Thyroid gland (tissue), 4 donors: Measurements from ENCODE around the gene FGF7.

Experiments used
- POLR2A ChIP-seq, 2 donors: fragments of 450-650 bp; IDR thresholded peaks; one replicate each; pipeline ENCODE4 v1.6.1; 2017; ENCODE audit warnings: antibody characterized with exemption in 2 of 2, mild to moderate bottlenecking in 2 of 2, moderate library complexity in 1 of 2
- TF ChIP-seq, protein P1 (sequence below), 6 experiments: fragments of 200-600 bp in 3 of 6; fragments of 450-650 bp in 3 of 6; sonication (generic) in 3 of 6; IDR thresholded peaks; one replicate each; pipeline ENCODE4 v1.5.1; 2016 to 2019; ENCODE audit warnings: antibody characterized with exemption in 6 of 6, mild to moderate bottlenecking in 2 of 6, inconsistent platforms in 1 of 6, moderate library complexity in 1 of 6

DNA sequence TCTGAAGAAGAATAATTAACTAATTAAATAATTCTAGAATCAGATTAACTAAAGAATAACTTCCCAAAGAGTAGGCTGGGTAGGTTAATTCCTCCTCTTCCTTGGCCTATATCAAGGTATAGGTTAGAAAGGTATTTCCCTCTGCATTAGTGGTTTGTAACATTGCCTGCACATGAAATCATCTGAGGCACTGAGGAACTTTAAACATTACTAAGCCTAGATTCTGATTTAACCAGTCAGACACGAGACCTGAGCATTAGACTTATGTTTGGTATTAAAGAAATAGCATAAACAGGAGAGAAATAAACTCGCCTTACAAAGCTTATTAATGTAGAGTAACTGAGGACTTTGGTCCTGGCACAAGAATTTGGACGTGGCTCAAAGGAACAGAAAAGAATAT lies 84.2 kb downstream of the FGF7 start:
- TF ChIP-seq POLR2A (IDR thresholded peaks at IDR 0.05) = no peak
- TF ChIP-seq, protein P1, sequence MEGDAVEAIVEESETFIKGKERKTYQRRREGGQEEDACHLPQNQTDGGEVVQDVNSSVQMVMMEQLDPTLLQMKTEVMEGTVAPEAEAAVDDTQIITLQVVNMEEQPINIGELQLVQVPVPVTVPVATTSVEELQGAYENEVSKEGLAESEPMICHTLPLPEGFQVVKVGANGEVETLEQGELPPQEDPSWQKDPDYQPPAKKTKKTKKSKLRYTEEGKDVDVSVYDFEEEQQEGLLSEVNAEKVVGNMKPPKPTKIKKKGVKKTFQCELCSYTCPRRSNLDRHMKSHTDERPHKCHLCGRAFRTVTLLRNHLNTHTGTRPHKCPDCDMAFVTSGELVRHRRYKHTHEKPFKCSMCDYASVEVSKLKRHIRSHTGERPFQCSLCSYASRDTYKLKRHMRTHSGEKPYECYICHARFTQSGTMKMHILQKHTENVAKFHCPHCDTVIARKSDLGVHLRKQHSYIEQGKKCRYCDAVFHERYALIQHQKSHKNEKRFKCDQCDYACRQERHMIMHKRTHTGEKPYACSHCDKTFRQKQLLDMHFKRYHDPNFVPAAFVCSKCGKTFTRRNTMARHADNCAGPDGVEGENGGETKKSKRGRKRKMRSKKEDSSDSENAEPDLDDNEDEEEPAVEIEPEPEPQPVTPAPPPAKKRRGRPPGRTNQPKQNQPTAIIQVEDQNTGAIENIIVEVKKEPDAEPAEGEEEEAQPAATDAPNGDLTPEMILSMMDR (IDR thresholded peaks at IDR 0.05) = no peak
